Activated T-helper 17 cell treated with anti-CD3 and anti-CD28 coated beads, Interleukin-2, amount 50 U/mL, for 72 hours (primary cell): Measurements from ENCODE around the gene MYO15B. TPM values are rescaled to one million over a fixed set of nuclear protein-coding genes. Genes with fewer than 3 reads are reported as not detected.
"Not testable (repeated sequence)": the region's sequence is repeated elsewhere in the genome, so short reads cannot be mapped to it uniquely, and the experiment has no call there.

Source experiments
- ATAC-seq: fragments of 150-1000 bp; cut with Tn5 transposase; replicated peaks from 2 replicates; pipeline ENCODE4 v1.10.0; 2021; ENCODE audit warnings: mild to moderate bottlenecking, moderate library complexity
- H3K27ac Mint-ChIP-seq: one replicate; pipeline ENCODE4 v1.8.0; 2022; ENCODE audit warnings: mixed read lengths
- H3K27me3 Mint-ChIP-seq: one replicate; pipeline ENCODE4 v1.8.0; 2022; ENCODE audit warnings: mixed read lengths
- H3K36me3 Mint-ChIP-seq: one replicate; pipeline ENCODE4 v1.8.0; 2022; ENCODE audit warnings: low read depth, mild to moderate bottlenecking, mixed read lengths
- H3K4me1 Mint-ChIP-seq: one replicate; pipeline ENCODE4 v1.8.0; 2022; ENCODE audit warnings: mixed read lengths
- H3K4me3 Mint-ChIP-seq: one replicate; pipeline ENCODE4 v1.8.0; 2022; ENCODE audit warnings: mild to moderate bottlenecking, mixed read lengths
- H3K9me3 Mint-ChIP-seq: one replicate; pipeline ENCODE4 v1.8.0; 2022; ENCODE audit warnings: mixed read lengths
- total RNA-seq, 2 donors: library from RNA; stranded (reverse); gene quantifications; one replicate each; pipeline ENCODE4 v1.2.3, GENCODE V29; 2022

Gene MYO15B
- total RNA-seq, 2 donors from 2014 or later, result 10.2 to 44.5 TPM

DNA sequence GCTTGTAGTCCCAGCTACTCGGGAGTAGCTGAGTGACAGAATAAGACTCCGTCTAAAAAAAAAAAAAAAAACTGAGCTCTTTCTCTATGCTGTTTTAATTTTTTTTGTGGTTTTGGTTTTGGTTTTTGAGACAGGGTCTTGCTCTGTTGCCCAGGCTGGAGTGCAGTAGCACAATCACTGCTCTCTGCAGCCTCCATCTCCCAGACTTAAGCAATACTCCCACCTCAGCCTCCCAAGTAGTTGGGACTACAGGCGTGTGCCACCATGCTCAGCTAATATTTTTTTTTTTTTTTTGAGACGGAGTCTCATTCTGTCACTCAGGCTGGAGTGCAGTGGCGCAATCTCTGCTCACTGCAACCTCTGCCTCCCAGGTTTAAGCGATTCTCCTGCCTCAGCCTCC is 4.4 kb upstream of the MYO15B start:
- H3K9me3 Mint-ChIP-seq, H3K27me3 Mint-ChIP-seq, H3K4me3 Mint-ChIP-seq, ATAC-seq, H3K36me3 Mint-ChIP-seq, H3K27ac Mint-ChIP-seq, H3K4me1 Mint-ChIP-seq: not testable (repeated sequence)

DNA sequence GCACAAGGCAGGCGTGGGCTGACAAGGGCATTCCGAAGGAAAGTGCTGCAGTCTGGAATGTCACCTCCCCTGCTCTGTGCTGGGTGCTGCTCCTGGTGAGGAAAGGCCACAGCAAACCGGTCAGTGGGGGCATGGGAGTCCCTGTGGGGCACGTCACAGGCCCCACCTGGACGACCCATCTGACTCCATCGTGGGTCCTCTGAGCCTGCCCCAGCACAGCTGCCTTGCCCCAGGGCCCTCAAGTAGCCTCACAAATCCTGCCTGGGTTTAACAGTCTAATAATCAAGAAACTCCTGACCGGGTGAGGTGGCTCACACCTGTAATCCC is 2.8 kb upstream of the MYO15B start:
- no peak overlapping the region for H3K27ac Mint-ChIP-seq
- peaks cover 4% of the 10 kb centered on the region for H3K4me1 Mint-ChIP-seq
- H3K9me3 Mint-ChIP-seq, result peaks cover 4% of the 10 kb centered on the region
- H3K4me3 Mint-ChIP-seq, result no peak overlapping the region
- ATAC-seq, result no peak
- H3K27me3 Mint-ChIP-seq, result no peaks in the 10 kb centered on the region
- H3K36me3 Mint-ChIP-seq, result no peaks in the 10 kb centered on the region

DNA sequence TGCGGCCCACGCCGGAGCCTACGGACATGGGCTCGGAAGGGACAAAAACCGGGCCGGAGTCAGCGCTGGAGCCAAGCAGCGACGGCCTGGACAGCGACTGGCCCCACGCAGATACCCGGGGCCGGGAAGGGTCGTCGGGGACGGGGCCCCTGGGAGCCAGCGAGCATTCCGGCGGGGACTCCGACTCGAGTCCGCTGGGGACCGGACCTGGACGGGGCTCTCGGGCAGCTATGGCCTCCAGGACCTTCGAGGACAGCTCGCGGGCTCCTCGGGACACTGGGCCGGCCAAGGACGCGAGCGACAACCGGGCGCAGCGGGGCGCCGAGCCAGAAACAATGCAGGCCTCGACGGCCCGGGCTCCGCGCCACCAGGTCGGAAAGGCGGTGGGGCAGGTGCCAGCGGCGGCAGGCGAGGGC is 1.0 kb downstream of the MYO15B start:
- Mint-ChIP-seq H3K4me3 (no peak overlapping the region), H3K27ac (no peak overlapping the region), H3K4me1 (no peaks in the 10 kb centered on the region), H3K9me3 (no peaks in the 10 kb centered on the region), H3K27me3 (no peaks in the 10 kb centered on the region), H3K36me3 (no peaks in the 10 kb centered on the region)
- ATAC-seq, result peak; percentile 38

DNA sequence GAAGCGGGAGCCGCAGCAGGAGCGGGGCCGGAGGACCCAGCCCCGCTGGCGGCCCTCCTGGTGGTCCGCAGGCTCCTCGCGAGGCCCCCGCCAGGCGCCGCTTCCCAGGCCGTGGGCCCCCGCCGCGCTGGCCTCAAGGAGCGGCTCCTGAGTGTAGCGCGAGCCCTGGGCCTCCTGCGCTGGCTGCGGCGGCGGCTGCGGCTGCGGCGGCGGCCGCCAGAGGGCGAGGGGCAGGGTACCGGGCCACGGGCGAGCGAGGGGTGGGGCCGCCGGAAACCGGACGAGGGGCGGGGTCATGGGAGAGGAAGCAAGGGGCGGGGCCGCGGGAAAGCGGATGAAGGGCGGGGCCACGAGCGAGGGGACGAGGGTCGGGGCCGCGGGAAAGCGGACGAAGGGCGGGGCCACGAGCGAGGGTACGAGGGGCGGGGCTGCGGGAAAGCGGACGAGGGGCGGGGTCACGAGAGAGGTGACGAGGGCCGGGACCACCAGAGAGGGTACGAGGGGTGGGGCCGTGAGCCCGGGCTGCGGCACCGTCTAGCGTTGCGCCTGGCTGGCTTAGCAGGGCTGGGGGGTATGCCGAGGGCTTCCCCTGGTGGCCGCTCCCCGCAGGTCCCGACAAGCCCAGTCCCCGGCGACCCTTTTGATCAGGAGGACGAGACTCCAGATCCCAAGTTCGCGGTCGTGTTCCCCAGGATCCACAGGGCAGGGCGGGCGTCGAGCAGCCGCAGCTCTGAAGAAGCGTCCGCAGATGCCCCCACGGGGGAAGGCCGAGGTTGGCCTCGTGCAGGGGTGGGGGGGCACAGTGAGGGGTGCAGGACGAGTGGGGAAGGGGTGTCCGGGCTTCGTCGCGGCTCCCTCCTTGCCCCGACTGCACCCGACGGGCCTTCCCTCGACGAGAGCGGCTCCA is 1.7 kb downstream of the MYO15B start:
- ATAC-seq, result peak; percentile 93
- Mint-ChIP-seq H3K4me1 (no peaks in the 10 kb centered on the region), H3K9me3 (no peaks in the 10 kb centered on the region), H3K27me3 (no peaks in the 10 kb centered on the region), H3K4me3 (peak overlapping the region; percentile 60), H3K36me3 (no peaks in the 10 kb centered on the region), H3K27ac (no peak overlapping the region)

DNA sequence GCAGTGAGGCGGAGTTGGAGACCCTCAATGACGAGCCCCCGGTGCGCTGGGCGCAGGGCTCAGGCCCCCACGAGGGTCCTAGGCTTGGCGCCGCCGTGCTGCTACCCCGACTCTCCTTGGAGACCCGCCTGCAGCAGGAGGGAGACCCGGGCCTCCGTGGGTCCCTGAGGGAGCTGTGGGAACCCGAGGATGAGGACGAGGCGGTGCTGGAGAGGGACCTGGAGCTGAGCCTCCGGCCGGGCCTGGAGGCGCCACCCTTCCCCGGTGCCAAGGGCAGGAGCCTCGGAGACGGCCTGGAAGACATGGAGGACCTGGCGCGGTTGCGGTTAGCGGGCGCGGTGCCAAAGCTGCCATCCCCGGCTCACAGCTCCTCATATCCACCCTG is 2.3 kb downstream of the MYO15B start:
- Mint-ChIP-seq H3K27me3 (no peaks in the 10 kb centered on the region), H3K27ac (no peak overlapping the region), H3K36me3 (no peaks in the 10 kb centered on the region), H3K4me1 (no peaks in the 10 kb centered on the region), H3K9me3 (no peaks in the 10 kb centered on the region), H3K4me3 (peak overlapping the region; percentile 61)
- ATAC-seq, result no peak

DNA sequence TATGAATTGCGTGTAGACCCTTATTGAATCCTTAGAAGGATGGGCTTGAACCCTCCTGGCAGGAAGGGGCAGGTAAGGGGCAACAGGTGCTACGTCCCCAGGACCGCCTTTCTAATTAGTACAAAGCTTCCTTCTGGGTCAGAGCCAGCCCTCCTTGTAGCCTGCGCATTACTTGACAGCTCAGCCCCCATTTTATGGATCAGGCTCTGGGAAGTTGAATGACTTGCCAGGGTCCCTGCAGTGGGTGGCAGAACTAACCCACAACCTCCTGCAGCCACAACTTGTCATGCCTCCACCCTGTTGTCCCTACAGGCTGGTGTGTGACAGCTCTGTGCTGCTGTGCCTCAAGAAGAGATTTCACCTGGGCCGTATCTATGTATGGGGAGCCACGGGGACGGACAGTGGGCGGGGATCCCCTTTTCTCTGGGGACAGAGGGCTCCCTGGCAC is 2.7 kb downstream of the MYO15B start:
- no peaks in the 10 kb centered on the region for H3K4me1 Mint-ChIP-seq
- H3K4me3 Mint-ChIP-seq, result peak overlapping the region; percentile 61
- H3K9me3 Mint-ChIP-seq, result no peaks in the 10 kb centered on the region
- H3K27ac Mint-ChIP-seq, result no peak overlapping the region
- H3K27me3 Mint-ChIP-seq, result no peaks in the 10 kb centered on the region
- no peak for ATAC-seq
- no peaks in the 10 kb centered on the region for H3K36me3 Mint-ChIP-seq

DNA sequence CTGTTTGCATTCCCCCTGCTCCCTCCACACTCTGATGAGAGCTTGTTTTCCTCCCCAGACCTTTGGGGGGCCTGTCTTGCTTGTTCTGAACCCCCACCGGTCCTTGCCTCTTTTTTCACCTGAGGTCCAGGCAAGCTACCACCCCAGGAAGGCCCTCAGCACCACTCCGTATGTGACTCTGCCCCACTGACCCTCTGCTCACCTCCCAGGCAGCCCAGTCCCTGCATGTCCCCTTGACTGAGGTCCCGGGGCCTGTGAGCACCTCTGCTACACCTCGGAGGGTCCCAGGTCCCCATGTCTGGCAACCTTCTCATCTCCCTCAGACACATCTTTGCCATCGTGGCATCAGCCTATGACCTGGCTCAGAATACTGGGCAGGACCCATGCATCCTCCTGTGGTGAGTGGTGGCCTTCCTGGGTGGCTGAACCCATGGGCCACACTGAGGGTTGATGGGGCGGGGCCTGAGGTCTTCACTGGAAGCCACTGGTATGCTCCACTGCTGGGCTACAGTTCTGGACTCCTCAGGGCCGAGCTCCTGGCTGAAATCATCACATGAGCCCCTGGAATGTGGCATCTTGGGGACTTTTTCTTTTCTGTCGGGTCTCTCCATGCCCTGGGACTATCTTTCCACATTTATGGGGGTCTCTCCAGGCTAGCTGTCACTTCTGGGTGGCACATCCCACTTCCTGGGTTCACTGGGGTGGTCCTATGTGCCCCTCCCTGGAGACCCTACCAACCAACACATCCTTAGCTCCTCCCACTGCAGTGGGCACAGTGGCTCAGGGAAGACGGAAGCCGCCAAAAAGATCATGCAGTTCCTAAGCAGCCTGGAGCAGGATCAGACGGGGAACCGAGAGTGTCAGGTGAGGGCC is 3.5 kb downstream of the MYO15B start:
- Mint-ChIP-seq H3K36me3 (no peaks in the 10 kb centered on the region), H3K27ac (peak overlapping the region; percentile 54), H3K9me3 (no peaks in the 10 kb centered on the region), H3K4me1 (no peaks in the 10 kb centered on the region), H3K4me3 (peak overlapping the region; percentile 61), H3K27me3 (no peaks in the 10 kb centered on the region)
- no peak for ATAC-seq

DNA sequence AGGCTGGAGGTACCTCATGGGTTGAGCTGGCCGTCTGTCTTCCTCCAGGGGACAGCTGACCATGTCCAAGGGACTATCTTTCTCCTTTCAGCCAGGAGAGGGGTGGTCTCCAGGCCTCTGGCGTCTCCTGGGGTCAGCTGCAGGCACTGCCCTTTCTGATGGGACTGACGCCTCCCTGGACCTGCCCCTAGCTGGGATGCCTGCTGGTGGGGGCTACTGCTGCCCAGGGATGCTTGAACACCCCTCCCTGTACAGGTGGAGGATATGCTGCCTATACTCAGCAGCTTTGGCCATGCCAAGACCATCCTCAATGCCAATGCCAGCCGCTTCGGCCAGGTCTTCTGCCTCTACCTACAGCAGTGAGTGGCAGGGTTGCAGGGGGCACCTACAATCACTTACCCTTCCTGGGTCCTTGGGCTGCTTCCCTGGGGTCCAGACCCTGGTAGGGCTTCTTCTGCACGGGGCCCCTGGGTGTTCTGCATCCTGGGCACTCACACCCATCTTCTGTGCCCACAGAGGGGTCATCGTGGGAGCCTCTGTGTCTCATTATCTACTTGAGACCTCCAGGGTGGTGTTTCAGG is 4.2 kb downstream of the MYO15B start:
- Mint-ChIP-seq H3K4me3 (no peak overlapping the region), H3K36me3 (no peaks in the 10 kb centered on the region), H3K4me1 (no peaks in the 10 kb centered on the region), H3K9me3 (no peaks in the 10 kb centered on the region), H3K27ac (no peak overlapping the region), H3K27me3 (no peaks in the 10 kb centered on the region)
- no peak for ATAC-seq

DNA sequence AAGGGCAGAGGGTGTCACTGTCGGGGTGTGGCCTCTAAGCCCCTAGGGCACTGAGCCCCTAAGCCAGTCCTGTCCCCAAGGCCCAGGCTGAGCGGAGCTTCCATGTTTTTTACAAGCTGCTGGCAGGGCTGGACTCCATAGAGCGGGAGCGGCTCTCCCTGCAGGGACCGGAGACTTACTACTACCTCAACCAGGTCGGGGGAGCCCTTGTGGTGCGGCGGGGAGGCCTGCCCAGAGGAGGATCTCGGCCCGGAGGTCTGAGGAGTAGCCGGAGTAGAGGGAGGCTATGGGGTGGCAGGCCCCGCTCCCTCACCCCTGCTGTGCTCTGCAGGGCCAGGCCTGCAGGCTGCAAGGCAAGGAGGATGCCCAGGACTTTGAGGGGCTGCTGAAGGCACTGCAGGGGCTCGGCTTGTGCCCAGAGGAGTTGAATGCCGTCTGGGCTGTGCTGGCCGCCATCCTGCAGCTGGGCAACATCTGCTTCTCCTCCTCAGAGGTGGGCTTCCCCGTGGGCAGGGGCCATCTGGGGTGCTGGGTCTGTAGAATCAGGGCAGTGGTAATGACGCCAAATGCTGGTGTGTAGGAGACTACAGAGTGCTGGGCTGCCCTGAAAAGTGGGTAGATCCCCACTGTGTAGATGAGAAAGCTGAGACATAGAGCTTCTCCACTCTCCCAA is 4.9 kb downstream of the MYO15B start:
- Mint-ChIP-seq H3K36me3 (no peaks in the 10 kb centered on the region), H3K27ac (no peak overlapping the region), H3K4me1 (no peaks in the 10 kb centered on the region), H3K4me3 (no peak overlapping the region), H3K27me3 (no peaks in the 10 kb centered on the region), H3K9me3 (no peaks in the 10 kb centered on the region)
- ATAC-seq, result no peak

DNA sequence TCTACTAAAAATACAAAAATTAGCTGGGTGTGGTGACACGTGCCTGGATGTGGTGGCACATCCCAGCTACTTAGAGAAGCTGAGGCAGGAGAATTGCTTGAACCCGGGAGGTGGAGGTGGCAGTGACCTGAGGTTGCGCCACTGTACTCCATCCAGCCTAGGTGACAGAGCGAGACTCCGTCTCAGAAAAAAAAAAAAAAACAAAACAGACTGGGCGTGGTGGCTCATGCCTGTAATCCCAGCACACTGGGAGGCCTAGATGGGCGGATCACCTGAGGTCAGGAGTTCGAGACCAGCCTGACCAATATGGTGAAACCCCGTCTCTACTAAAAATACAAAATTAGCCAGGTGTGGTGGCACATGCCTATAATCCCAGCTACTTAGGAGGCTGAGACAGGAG is 5.8 kb downstream of the MYO15B start:
- not testable (repeated sequence) for H3K4me3 Mint-ChIP-seq, H3K27me3 Mint-ChIP-seq, ATAC-seq, H3K9me3 Mint-ChIP-seq, H3K27ac Mint-ChIP-seq, H3K36me3 Mint-ChIP-seq, H3K4me1 Mint-ChIP-seq

DNA sequence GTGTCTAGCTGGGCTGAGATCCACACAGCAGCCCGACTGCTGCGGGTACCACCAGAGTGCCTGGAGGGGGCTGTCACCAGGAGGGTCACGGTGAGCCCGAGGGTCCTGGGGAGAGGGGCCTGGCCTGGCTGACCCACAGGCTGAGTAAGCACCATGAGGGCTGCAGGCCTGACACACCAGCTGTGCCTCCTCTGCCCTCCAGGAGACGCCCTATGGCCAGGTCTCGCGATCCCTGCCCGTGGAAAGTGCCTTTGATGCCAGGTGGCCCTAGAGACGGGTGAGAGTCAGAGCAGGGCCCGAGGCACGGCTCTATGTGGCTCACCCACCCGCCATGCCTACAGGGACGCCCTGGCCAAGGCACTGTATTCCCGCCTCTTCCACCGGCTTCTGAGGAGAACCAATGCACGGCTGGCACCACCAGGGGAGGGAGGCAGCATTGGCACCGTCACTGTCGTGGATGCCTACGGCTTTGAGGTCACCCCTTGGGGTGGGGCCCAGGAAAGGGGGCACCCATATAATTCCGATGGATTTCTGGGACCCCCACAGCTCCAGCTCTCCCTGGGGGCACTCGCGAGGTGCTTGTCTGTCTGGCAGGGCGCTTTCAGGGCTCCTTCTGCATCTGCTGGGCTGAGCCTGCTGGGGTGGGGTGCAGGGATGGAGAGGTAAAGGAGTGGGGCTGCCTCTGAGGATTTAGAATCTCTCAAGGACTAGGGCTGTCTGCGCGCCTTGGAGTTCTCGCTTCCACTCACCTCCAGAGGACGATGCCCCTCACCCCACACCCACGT is 7.1 kb downstream of the MYO15B start:
- no peak for ATAC-seq
- no peaks in the 10 kb centered on the region for H3K9me3 Mint-ChIP-seq
- H3K4me3 Mint-ChIP-seq, result no peak overlapping the region

DNA sequence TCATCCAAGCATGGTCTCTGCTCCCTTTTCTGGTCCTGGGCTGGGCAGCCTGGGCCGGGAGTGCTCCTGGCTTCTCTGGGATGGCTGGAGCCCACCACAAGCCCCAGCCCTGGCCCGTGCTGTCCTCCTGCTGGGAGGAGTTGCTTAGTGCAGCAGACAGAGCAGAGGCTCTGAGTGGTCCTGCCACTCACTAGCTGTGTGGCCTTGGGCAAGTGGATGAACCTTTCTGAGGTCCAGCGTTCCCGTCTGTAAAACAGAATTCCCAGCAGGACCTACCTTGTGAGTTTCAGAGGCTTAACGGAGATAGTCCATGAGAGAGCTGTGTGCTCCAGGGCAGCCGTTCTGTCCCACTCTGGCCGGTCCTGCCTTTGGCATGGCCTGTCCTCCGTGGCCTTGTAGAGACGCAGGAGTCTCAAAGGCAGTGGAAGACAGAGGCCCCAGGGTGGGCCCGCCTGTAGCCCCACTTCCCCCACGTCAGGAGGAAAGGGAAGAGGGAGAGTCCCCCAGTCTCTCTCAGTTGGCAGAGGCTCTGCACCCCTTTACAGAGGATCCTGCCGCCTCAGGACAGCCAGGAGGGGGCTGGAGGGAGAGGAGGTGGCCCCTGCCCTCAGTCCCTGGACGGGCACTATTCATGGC is 7.8 kb downstream of the MYO15B start:
- Mint-ChIP-seq H3K27me3 (no peaks in the 10 kb centered on the region), H3K4me3 (no peak overlapping the region), H3K27ac (no peak overlapping the region), H3K4me1 (no peaks in the 10 kb centered on the region), H3K36me3 (no peaks in the 10 kb centered on the region), H3K9me3 (no peaks in the 10 kb centered on the region)
- no peak for ATAC-seq

More for the DNA sequence above, 7.1 kb downstream of the MYO15B start:
- Mint-ChIP-seq H3K27me3 (no peaks in the 10 kb centered on the region), H3K36me3 (no peaks in the 10 kb centered on the region), H3K4me1 (no peaks in the 10 kb centered on the region), H3K27ac (no peak overlapping the region)

DNA sequence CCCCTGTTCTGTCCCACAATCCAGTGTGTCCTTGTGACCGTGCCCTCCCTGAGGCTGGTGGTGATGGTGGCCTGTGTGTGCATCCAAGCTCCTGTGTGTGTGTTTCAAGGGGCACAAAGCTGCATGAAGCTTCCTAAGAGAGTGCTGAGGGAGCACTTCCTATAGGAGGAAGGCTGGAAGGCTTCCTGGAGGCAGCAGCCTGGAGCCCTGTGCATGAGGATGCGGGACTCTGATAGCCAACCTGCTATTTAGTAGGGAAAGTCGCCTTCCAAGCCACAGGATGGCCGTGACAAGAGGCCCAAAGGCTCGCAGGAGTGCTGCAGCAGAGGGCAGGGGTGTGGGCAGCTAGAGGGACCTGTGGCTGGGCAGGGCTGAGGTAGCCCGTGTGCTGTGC is 8.3 kb downstream of the MYO15B start:
- Mint-ChIP-seq H3K27ac (no peak overlapping the region), H3K4me3 (no peak overlapping the region), H3K9me3 (no peaks in the 10 kb centered on the region), H3K4me1 (no peaks in the 10 kb centered on the region), H3K36me3 (no peaks in the 10 kb centered on the region), H3K27me3 (no peaks in the 10 kb centered on the region)
- no peak for ATAC-seq
